Activated CD4-positive, alpha-beta T cell treated with anti-CD3 and anti-CD28 coated beads, Interleukin-2, amount 50 U/mL, for 48 hours (primary cell): Measurements from ENCODE around the gene SYTL3.
"Not testable (repeated sequence)": the region's sequence is repeated elsewhere in the genome, so short reads cannot be mapped to it uniquely, and the experiment has no call there.

Source experiments
- DNase-seq, 2 experiments: peaks; one replicate each; pipeline ENCODE4 v3.0.0-alpha.2; 2020

Gene SYTL3, protein sequence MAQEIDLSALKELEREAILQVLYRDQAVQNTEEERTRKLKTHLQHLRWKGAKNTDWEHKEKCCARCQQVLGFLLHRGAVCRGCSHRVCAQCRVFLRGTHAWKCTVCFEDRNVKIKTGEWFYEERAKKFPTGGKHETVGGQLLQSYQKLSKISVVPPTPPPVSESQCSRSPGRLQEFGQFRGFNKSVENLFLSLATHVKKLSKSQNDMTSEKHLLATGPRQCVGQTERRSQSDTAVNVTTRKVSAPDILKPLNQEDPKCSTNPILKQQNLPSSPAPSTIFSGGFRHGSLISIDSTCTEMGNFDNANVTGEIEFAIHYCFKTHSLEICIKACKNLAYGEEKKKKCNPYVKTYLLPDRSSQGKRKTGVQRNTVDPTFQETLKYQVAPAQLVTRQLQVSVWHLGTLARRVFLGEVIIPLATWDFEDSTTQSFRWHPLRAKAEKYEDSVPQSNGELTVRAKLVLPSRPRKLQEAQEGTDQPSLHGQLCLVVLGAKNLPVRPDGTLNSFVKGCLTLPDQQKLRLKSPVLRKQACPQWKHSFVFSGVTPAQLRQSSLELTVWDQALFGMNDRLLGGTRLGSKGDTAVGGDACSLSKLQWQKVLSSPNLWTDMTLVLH

DNA sequence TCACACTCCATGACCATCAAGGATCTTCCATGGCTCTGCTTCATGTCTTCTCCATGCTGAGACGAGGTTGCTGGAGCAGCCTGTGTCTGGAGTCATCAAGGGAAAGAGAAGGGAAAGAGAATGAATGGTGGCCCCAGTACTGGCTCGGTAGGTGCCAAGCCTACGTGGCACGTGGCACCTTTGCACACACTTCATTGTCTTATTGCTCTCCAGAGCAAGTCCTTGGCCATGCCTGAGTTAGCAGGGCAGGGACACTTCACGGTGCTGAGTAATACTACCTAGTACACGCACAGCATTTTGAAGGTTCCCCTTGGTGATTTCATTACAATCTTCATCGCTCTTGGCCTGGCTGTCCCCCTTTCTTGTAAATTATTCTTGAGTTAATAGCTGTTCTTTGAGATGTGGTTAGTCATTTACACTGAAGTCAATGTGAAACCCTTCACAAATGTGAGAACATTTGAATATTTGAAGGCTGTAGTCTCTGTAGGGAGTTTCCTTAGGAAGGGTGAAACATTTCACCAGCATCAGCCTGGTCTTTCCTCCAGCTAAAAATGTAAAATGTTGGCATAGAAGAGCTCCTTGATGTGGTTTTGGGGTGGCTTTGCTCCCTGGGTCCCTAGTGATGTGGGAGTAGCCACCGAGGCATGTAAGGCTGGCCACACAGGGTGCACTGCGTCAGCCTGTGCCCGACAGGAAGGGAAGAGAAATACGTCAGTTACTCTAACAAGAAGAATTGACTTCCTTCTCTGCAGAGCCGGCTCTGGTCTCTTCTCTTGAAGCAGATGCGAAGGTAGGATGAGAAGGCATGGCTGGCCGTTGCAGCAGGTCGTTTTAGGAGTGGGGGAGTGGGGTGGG, at the start of gene SYTL3:
SYTL3 (plus strand) TSS at position 766 of the 855 bp plus-strand sequence. CDS start 13,215 bp downstream, outside the sequence.
- peak; percentile 85 to 91 for DNase-seq

DNA sequence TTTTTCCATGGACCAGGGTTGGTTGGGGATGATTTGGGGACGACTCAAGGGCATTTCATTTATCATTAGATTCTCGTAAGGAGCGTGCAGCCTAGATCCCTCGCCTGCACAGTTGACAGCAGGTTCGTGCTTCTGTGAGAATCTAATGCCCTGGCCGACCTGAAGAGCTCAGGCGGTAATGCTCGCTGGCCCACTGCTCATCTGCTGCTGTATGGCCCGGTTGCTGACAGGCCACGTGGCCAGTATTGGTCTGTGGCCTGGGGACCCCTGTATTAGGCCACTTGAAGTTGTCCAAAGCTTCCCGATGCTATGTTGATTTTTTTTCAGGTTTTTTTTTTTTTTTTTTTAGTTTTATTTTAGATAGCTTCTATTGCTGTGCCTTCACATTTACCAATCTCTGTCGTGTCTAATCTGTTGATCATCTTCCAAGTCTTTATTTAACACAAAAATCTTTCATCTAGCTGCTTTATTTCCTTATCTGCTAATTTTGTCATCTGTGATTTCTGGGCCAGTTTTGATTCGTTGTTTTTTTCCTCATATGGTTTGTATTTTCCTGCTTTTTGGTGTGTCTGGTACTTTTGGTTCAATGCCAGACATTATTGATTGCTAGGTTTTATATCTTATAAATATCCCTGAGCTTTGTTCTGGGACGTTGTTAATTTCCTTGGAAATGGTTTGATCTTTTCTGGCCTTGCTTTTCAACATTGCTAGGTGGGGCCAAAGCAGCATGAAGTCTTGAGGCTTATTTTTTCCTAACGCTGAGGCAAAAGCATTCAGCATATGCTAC, 46.4 kb upstream of the SYTL3 start:
- no peak for DNase-seq

DNA sequence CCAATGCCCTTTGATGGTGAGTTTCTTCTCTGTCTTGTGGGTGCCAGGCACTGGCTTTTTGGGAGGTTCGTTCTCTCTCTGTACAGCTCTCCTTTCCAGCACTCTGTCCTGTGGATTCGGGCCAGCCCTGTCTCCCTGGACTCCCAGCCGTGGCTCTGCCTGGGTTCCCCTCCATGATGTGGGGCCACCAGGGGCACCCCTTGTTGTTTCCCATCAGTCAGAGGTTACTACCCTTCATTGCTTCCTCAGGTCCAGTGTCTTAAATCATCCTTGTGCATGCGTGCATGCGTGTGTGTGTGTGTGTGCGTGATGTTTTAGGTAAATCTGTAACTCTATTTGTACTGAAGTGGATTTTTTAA, 45.8 kb upstream of the SYTL3 start:
- DNase-seq: no peak

DNA sequence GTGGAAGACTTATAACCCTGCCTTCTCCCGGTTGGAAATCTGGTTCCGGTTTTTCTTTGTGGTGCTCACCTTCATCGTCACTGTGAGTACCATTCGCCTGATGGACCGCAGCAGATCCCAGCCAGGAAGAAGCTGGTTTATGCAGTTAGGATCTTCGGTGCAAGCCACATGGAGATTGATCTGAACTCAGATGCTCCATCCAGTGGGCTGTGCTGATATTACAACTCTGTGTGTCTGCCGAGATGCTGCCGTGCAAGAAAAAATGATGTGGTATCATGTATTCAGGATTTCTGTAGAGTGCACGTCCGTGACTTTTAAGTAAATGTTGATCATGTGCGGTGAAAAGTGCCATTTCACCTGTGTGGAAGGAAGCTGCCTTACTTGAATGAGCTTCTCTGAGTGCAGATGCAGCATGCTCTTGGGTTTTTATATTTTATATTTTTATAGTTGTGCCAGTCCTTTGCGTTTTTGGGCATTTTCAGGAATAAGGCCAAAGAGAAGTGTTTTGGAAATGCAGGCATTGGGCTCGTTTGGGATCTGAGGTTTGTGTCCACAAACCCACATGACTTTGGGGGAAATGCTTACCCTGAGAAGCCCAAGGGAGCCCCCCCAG, 44.5 kb upstream of the SYTL3 start:
- peak; percentile 64 to 73 for DNase-seq

DNA sequence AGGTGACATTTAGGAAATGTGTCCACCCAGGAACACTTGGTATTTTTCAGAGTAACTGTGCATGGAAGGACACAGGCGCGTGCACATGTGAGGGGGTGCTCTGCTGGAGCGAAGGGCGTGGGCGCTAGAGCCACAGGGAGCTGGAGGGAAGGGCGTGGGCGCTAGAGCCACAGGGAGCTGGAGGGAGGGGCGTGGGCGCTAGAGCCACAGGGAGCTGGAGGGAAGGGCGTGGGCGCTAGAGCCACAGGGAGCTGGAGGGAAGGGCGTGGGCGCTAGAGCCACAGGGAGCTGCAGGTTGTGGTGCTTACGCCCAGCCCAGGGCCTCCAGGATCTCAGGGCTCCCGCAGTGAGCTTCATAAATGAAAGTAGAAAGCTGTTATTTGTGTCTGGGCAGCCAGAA, 43.8 kb upstream of the SYTL3 start:
- not testable (repeated sequence) for DNase-seq

DNA sequence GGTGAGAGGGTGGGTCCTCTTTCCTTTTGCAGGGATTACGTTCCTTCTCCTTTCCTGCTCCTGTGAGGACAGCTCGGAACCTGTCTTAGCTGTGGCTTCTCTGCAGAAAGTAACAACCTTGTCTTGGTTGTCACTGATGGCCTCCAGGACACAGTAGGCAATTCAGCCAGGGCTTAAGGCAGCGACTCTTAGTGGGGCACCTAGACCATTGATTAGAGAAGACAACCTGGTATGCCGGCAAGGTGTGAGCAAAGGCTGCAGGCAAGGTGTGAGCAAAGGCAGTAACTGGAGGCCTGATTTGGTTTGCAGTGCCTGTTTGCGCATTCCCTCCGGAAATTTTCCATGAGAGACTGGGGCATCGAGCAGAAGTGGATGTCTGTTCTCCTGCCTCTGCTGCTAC, 42.9 kb upstream of the SYTL3 start:
- no peak for DNase-seq

DNA sequence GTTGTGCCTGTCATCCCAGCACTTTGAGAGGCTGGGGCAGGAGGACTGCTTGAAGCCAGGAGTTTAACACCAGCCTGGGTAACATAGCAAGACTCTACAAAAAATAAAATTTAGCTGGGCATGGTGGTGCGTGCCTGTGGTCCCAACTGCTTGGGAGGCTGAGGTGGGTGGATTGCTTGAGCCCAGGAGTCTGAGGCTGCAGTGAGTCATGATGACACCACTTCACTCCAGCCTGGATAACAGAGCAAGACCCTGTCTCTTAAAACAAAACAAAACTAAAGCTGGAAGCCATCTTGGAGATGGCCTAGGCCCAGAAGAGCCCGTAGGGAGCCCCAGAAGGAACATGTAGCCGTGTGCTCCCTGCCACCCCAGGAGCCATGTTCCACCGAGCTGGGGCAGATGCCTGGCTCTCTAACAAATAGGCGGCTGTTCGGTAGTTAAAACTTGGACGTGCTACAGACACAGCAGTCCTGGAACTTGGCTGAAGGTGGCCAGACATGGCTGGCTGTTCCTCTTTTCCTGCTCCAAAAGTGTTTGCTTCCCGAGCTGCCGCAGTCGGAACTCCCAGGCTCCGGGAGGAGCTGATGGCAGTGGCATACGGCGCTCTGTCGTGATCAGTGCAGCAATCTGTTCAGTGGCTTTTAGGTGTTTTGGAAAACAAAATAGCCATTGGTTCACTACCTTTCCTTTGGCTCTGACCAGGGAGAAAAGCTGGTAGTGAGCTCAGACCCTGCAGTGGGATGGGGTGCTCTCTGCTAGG, 42.3 kb upstream of the SYTL3 start:
- no peak for DNase-seq

DNA sequence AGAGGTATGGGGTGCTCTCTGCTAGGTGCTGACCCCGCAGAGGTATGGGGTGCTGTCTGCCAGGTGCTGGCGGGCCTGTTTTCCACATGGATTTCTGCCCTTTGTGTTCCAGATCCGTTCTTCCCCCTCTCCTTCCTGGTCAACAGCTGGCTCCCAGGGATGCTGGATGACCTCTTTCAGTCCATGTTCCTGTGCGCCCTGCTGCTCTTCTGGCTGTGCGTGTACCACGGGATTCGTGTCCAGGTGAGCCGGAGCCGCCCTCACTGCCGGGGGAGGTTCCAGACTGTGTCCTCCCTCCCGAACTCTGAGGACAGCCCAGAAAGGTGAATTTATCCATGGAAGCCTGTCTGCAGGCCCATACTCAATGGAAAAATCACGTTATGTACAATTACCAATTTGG, 41.6 kb upstream of the SYTL3 start:
- no peak for DNase-seq

DNA sequence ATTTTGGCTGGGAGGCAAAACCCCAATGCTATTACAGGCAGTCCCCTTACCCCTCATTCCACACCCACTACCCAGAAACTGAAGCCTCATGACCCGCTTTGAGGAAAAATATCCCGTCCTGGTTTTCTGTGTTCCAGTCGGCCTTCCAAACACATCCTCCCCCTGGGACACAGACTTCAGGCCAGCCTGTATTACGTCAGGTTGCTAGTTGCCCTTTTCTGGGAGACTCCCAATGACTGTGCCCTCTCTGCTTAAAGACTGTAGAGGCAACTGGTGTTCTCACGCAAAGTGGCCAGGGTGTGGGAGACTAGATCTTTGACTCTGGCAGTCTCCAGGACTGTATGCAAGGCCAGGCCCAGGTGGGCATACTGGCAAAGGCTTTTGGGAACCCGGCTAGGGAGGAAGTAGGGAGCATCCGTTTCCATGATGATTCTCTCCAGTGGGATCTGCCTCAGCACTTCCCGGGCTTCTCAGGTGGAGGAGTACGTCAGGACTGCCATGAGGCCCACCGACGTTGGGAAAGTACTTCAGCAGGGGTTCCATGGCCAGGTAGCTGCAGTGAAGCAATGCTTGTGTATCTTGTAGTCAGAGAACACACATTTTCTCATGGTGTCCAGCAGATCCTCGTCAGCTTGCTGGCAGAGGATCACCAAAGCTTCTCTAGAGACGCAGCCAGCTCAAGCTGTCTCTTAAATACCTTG, 40.2 kb upstream of the SYTL3 start:
- DNase-seq: no peak

DNA sequence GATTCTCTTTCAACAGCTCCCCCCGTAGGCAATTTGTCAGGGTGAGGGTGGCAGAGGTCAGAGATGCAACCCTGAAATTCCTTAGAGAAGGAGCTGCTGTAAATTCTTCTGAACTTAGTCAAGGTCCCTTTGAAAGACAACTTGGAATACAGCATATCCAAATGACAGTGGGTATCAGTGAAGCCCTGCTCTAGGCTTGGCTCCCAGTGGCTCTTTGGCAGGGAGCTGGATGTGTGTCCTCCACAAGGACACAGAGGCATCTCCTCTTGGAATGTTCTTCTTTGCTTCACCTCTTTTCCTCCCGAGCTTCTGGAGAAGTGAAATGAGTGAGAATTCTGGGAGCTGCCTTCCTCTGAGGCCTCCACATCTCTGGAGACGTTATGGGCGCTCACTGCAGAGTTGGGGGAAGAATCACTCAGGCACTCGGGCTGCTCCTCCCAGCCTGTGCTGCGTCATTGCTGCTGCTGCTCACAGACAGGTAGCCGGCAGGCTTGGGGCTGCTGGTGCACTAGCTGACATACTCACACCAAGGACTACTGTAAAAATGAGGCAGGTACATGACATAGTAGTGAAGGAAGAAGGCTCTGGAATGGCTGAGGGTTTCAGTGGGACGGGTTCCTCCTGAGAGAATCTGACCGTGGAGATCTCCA, 39.4 kb upstream of the SYTL3 start:
- no peak for DNase-seq

DNA sequence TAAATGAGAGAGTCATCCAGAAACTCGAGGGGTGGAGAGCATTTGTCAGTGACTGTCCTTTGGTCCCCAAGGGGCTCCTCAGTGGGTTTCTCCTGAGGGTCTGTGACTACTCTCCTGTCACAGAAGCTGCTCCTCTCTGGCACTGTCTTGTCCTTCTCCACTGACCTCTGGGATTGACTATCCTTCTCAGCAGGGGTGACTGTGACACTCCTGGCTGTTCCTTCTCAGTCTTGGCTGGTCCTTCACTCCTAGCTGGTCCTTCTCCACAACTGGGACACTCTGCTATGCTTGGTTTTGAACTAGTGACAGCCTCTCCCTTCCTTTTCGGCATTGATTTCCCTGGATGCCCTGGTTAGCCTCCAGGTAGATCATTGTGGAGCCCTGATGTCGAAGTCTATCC, 38.8 kb upstream of the SYTL3 start:
- DNase-seq: no peak

DNA sequence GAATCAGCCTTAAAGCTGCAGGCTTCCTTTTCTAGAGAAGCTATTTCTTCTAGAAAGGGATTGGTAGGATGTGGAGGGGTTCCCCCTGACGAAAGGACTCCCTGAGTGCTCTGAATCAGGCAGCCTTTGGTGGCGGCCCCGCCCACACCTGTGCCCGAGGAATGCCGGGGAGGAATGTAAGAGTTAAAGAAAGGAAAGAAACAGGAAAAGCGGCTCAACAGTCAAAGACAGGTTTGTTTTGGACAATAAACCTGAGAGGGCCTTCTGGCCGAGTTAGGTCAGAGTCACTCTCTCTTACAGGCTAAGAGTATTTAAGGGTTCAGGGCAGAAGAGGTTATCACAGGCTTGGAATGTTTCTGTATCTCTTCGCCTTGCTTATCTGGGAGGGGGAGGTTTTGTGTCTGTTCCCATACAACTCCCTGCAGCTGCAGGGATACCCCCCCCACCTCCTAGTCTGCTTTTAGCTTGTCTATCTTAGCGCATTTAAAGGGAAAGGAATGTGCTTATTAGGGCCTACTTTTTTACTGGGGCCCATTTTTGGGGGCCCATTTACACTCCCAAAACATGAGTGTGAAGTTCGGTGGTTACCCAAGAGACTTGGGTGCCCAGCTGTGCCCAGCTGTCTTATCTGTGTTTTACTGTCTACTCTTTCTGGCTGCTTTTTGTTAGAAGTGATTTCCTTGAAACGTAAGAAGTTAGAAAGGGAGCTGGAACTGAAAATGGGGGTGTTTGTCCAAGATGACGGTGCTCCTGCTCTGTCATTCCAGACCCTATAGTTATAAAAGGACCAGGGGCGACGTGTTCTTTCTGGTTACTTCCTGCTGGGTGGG, 38.1 kb upstream of the SYTL3 start:
- no peak for DNase-seq

DNA sequence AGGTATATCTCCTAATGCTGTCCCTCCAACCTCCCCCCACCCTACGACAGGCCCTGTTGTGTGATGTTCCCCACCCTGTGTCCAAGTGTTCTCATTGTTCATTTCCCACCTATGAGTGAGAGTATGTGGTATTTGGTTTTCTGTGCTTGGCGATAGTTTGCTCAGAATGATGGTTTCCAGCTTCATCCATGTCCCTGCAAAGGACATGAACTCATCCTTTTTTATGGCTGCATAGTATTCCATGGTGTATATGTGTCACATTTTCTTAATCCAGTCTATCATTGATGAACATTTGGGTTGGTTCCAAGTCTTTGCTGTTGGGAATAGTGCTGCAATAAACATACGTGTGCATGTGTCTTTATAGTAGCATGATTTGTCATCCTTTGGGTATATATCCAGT, 35.2 kb upstream of the SYTL3 start:
- not testable (repeated sequence) for DNase-seq

DNA sequence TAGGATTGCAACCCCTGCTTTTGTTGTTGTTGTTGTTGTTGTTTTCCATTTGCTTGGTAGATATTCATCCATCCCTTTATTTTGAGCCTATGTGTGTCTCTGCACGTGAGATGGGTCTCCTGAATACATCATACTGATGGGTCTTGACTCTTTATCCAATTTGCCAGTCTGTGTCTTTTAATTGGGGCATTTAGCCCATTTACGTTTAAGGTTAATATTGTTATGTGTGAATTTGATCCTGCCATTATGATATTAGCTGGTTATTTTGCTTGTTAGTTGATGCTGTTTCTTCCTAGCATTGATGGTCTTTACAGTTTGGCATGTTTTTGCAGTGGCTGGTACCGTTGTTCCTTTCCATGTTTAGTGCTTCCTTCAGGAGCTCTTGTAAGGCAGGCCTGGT, 31.6 kb upstream of the SYTL3 start:
- not testable (repeated sequence) for DNase-seq

DNA sequence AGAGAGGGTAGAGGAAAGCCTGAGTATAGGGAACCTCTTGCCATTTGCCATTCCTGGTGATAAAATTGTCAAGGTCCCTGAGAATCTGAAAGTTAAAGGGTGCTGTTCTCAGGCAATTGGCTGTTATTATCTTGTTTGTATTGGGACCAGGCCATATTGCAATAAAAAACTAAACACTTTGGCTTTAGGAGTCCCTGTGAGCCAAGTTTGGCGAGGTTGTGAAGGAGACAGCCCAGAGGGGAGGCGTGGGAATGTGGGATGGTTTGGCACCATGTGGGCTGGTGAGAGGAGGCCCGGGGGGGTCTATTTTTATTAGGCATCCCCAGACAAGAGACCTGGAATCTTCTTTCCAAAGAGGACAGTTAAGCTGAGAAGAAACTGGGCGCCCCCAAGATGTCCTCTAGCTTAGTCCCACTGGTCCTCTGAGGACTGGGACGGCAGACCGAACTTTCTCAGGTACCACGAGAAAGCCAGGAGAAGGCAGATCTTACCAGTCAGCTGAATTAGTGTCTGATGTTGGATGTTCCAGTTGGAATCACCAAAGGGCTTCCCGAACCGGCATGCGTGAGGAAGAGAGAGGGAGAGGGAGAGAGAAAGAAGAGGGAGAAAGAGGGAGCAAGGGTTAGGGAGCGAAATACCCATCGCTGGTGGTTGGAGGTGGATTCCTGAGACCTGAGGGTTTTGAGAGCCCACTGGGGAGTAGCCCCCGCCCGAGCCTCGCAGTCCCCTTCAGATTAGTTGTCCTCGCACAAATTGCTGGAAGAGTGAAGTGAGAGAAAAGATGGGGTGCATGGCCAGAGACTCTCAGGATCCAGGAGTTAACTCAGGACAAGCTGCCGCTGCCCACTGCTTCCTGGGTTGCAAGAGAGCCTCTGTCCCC, 29.7 kb upstream of the SYTL3 start:
- DNase-seq: no peak

DNA sequence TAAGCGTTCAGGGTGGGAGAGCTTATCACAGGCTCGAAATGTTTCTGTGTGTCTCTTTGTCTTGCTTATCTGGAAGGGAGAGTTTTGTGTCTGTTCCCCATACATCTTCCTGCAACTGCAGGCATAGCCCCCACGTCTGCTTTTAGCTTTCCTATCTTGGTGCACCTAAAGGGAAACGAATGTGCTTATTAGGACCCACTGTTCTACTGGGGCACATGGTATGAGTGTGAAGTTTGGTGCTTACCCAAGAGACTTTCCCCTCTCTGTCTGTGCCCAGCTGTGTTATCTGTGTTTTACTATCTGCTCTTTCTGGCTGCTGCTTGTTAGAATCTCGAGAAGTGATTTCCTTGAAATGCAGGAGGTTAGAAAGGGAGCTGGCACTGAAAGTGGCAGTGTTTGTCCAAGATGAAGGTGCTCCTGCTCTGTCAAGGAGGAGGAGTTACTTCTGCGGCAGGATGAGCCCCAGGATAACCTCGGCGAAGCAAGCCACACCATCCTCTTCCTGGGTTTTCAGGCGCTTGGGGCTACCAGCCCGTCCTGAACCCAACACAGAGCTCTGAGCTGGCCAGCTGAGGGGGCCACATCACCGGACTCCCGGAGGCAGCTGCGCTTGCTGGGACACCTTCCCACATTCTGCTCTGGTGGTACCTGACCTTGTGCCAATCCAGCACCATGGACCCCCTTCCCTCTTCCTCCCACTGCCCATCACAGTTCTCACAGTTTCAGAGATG, 28.7 kb upstream of the SYTL3 start:
- no peak for DNase-seq

DNA sequence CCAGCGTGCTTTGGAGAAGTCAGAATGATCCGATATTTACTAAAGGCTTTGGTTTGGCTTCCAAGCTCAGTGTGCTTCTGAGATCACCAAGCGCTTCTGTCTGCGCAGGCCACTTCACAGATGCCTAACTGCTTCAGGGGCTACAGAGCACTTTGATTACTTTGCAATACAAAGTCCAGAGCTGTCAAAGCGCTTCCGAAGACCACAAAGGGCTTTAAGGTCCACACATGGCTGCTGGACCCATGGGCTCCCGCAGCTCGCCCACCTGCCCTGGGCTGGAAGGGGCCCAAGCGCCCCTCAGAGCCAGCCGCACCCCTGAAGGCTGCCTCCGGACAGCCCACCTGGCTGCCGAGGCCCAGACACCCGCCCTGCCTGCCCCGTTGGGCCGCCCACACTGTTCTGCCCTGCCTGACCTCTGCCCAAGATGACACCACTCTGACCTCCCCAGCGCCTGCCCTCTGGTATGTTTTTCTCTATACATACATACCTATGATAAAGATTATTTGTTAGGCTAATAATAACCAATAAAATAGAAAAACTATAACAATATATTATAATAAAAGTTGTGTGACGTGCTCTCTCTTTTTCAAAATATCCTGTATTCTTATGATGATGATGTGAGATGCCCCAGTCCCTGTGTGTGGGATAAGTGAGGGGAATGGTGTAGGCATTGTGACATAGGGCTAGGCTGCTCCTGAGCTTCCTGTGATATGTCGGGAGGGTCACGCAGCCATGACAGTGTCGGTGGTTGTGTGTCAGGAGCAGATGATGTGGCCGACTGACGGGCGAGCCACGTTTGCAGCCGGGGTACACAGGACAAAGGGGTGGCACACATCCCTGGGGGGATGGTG, 27.9 kb upstream of the SYTL3 start:
- no peak for DNase-seq
